ENCODE results near the gene UBR1.

DNA sequence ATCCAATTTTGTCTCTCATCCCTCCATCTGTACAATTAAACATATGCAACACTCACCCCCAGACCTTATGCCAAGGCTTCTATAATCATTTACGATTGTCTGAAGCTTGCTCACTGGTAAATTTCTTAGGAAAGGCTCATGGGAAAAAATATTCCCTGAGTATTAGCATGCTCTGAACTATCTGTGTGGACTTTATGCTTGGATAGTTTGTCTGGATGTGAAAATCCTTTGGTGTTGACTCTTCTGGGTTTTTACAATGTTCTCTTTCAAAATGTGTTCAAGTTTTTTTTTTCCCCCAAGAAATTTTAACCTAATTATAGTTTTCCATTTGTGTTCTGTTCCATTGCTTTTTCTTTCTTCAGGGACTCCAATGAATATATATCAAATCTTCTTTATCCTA, 165.3 kb downstream of the UBR1 start:
- TF ChIP-seq POLR2A (IDR thresholded peaks at IDR 0.05; ENCODE audit: low read depth, low read length) (no peak), TAF1 (IDR thresholded peaks at IDR 0.05; ENCODE audit: borderline replicate concordance, low read depth, low read length) (no peak), POLR2AphosphoS5 (IDR thresholded peaks at IDR 0.05; ENCODE audit: low read depth, low read length) (no peak)

All from GM12892 (cell line).